IMR-90 (cell line): Measurements from ENCODE around the gene ARFGAP2. TPM values are rescaled to one million over a fixed set of nuclear protein-coding genes. Genes with fewer than 3 reads are reported as not detected.
A peak's percentile ranks its signal among the peaks of the same experiment; 100 is the strongest.

ENCODE experiments used
- ATAC-seq: fragments of 200-7000 bp; cut with Tn5 transposase; 2 replicates; pipeline ENCODE4 v1.9.1; 2020; ENCODE audit warnings: low read depth, mild to moderate bottlenecking, moderate library complexity
- BruUV-seq: library from RNA; stranded (reverse); fragments of 400-500 nt; replicated peaks from 2 replicates; lab custom pipeline; 2021; lab: Mats Ljungman, UMichigan
- CTCF ChIA-PET: fragments of 300-600 bp; formaldehyde crosslinking; extraction: SDS; loops from one replicate; lab custom pipeline; 2021; ENCODE audit warnings: antibody characterized with exemption; lab: Yijun Ruan, JAX
- POLR2A ChIA-PET: fragments of 300-600 bp; sonication (Branson Sonifier 250); formaldehyde crosslinking; loops from one replicate; lab custom pipeline; 2022; ENCODE audit warnings: antibody characterized with exemption; ENCODE audit not compliant: unreplicated experiment; lab: Charles Lee
- DNase-seq: peaks from one replicate; pipeline ENCODE4 v3.0.0; 2013
- H2AFZ ChIP-seq: replicated peaks from 2 replicates; pipeline ENCODE3; 2013; ENCODE audit warnings: low read length, mild to moderate bottlenecking; ENCODE audit not compliant: poor library complexity
- H2AK5ac ChIP-seq: 2 replicates; pipeline ENCODE4 v1.6.1; 2013; ENCODE audit warnings: low read depth, low read length, inconsistent platforms
- H2AK9ac ChIP-seq: replicated peaks from 2 replicates; pipeline ENCODE3; 2013; ENCODE audit warnings: mild to moderate bottlenecking, low read depth, low read length, moderate library complexity; ENCODE audit not compliant: poor library complexity
- H2BK120ac ChIP-seq: 2 replicates; pipeline ENCODE4 v1.6.1; 2013; ENCODE audit warnings: low read depth, low read length, inconsistent platforms
- H2BK15ac ChIP-seq: 3 replicates; pipeline ENCODE4 v1.6.1; 2013; ENCODE audit warnings: low read depth, low read length, inconsistent platforms
- H2BK20ac ChIP-seq: 2 replicates; pipeline ENCODE4 v1.6.1; 2013; ENCODE audit warnings: low read depth, mild to moderate bottlenecking, inconsistent platforms, low read length, moderate library complexity
- H2BK5ac ChIP-seq: 2 replicates; pipeline ENCODE4 v1.6.1; 2013; ENCODE audit warnings: mild to moderate bottlenecking, low read depth, low read length, inconsistent platforms; ENCODE audit not compliant: poor library complexity, severe bottlenecking
- H3K14ac ChIP-seq: replicated peaks from 2 replicates; pipeline ENCODE4 v1.6.1; 2013; ENCODE audit warnings: low read depth, low read length, inconsistent platforms
- H3K18ac ChIP-seq: 2 replicates; pipeline ENCODE4 v1.6.1; 2013; ENCODE audit warnings: low read depth, low read length, control low read depth
- H3K23ac ChIP-seq: 2 replicates; pipeline ENCODE4 v1.6.1; 2013; ENCODE audit warnings: low read depth, low read length, inconsistent platforms
- H3K27ac ChIP-seq: 2 replicates; pipeline ENCODE4 v1.5.1; 2013; ENCODE audit warnings: mild to moderate bottlenecking, control low read depth, low read length; ENCODE audit not compliant: insufficient read depth
- H3K27me3 ChIP-seq: 2 replicates; pipeline ENCODE4 v1.6.1; 2013; ENCODE audit warnings: low read length; ENCODE audit not compliant: control insufficient read depth, insufficient read depth
- H3K36me3 ChIP-seq: 2 replicates; pipeline ENCODE4 v1.6.1; 2013; ENCODE audit warnings: low read length, mixed read lengths; ENCODE audit not compliant: control insufficient read depth, insufficient read depth
- H3K4ac ChIP-seq: 2 replicates; pipeline ENCODE4 v1.6.1; 2013; ENCODE audit warnings: low read depth, low read length, inconsistent platforms
- H3K4me1 ChIP-seq: 2 replicates; pipeline ENCODE4 v1.6.1; 2013; ENCODE audit warnings: low read length, mixed read lengths; ENCODE audit not compliant: control insufficient read depth, insufficient read depth
- H3K4me2 ChIP-seq: 2 replicates; pipeline ENCODE4 v1.6.1; 2013; ENCODE audit warnings: low read depth, mild to moderate bottlenecking, control low read depth, low read length, moderate library complexity
- H3K4me3 ChIP-seq: 2 replicates; pipeline ENCODE4 v1.5.1; 2013; ENCODE audit warnings: low read depth, mild to moderate bottlenecking, control low read depth, low read length, moderate library complexity; ENCODE audit not compliant: insufficient read depth
- H3K56ac ChIP-seq: 2 replicates; pipeline ENCODE4 v1.6.1; 2013; ENCODE audit warnings: low read length, inconsistent platforms; ENCODE audit not compliant: insufficient read depth; ENCODE audit errors: extremely low read depth
- H3K79me1 ChIP-seq, 2 experiments: 2 replicates each; pipeline ENCODE4 v1.6.1; 2013; ENCODE audit warnings: low read length in 2 of 2, inconsistent platforms in 1 of 2, low read depth in 1 of 2
- H3K9ac ChIP-seq: 2 replicates; pipeline ENCODE4 v1.6.1; 2013; ENCODE audit warnings: low read depth, low read length, control low read depth
- H3K9me1 ChIP-seq: 2 replicates; pipeline ENCODE4 v1.6.1; 2013; ENCODE audit warnings: low read length, inconsistent platforms; ENCODE audit not compliant: insufficient read depth
- H3K9me3 ChIP-seq: 2 replicates; pipeline ENCODE4 v1.6.1; 2013; ENCODE audit warnings: low read length; ENCODE audit not compliant: control insufficient read depth, insufficient read depth
- H4K20me1 ChIP-seq: 2 replicates; pipeline ENCODE4 v1.6.1; 2013; ENCODE audit warnings: low read length, inconsistent platforms; ENCODE audit not compliant: insufficient read depth
- H4K5ac ChIP-seq: 2 replicates; pipeline ENCODE4 v1.6.1; 2013; ENCODE audit warnings: mild to moderate bottlenecking, low read depth, low read length, control low read depth
- H4K8ac ChIP-seq, 2 experiments: 2 replicates each; pipeline ENCODE4 v1.6.1; 2013; ENCODE audit warnings: low read depth in 2 of 2, low read length in 2 of 2, control low read depth in 1 of 2, inconsistent platforms in 1 of 2
- H4K91ac ChIP-seq: 2 replicates; pipeline ENCODE4 v1.6.1; 2013; ENCODE audit warnings: low read depth, low read length, inconsistent platforms; ENCODE audit not compliant: insufficient read depth
- BHLHE40 ChIP-seq: fragments of 150-350 bp; IDR thresholded peaks from 2 replicates; pipeline ENCODE4 v1.6.1; 2016; ENCODE audit warnings: mild to moderate bottlenecking, low read depth, low read length
- CEBPB ChIP-seq: IDR thresholded peaks from 2 replicates; pipeline ENCODE4 v1.6.1; 2012; ENCODE audit warnings: low read depth, low read length, improper control_type of control experiment
- CHD1 ChIP-seq: IDR thresholded peaks from 2 replicates; pipeline ENCODE4 v1.6.1; 2012; ENCODE audit warnings: low read depth, low read length, improper control_type of control experiment
- CTCF ChIP-seq: conservative IDR thresholded peaks from 2 replicates; pipeline ENCODE4 v1.5.1; 2012; ENCODE audit warnings: mild to moderate bottlenecking, low read depth, low read length, improper control_type of control experiment
- ELK1 ChIP-seq: fragments of 150-350 bp; IDR thresholded peaks from 2 replicates; pipeline ENCODE4 v1.6.1; 2016; ENCODE audit warnings: low read depth, mild to moderate bottlenecking, low read length, moderate library complexity, borderline replicate concordance
- FOS ChIP-seq: fragments of 150-350 bp; IDR thresholded peaks from 2 replicates; pipeline ENCODE4 v1.6.1; 2016; ENCODE audit warnings: low read depth, low read length
- MAFK ChIP-seq: IDR thresholded peaks from 2 replicates; pipeline ENCODE4 v1.6.1; 2012; ENCODE audit warnings: low read depth, low read length, improper control_type of control experiment
- MAZ ChIP-seq: IDR thresholded peaks from 2 replicates; pipeline ENCODE4 v1.6.1; 2012; ENCODE audit warnings: low read depth, mild to moderate bottlenecking, low read length, improper control_type of control experiment, moderate library complexity, borderline replicate concordance
- MXI1 ChIP-seq: IDR thresholded peaks from 2 replicates; pipeline ENCODE4 v1.6.1; 2012; ENCODE audit warnings: low read depth, mild to moderate bottlenecking, low read length, moderate library complexity, borderline replicate concordance
- NFE2L2 ChIP-seq: fragments of 150-350 bp; IDR thresholded peaks from 2 replicates; pipeline ENCODE4 v1.6.1; 2016; ENCODE audit warnings: low read depth, mild to moderate bottlenecking, low read length
- POLR2A ChIP-seq: IDR thresholded peaks from 2 replicates; pipeline ENCODE4 v1.6.1; 2012; ENCODE audit warnings: mild to moderate bottlenecking, low read depth, low read length
- RAD21 ChIP-seq: IDR thresholded peaks from 2 replicates; pipeline ENCODE4 v1.6.1; 2012; ENCODE audit warnings: low read length, improper control_type of control experiment
- RCOR1 ChIP-seq: IDR thresholded peaks from 2 replicates; pipeline ENCODE4 v1.6.1; 2012; ENCODE audit warnings: mild to moderate bottlenecking, low read length, improper control_type of control experiment; ENCODE audit not compliant: insufficient replicate concordance
- RFX5 ChIP-seq: IDR thresholded peaks from 2 replicates; pipeline ENCODE4 v1.8.0; 2012; ENCODE audit warnings: low read depth, mild to moderate bottlenecking, low read length, moderate library complexity
- SMC3 ChIP-seq: fragments of 150-350 bp; IDR thresholded peaks from 2 replicates; pipeline ENCODE4 v1.6.1; 2016; ENCODE audit warnings: low read depth, mild to moderate bottlenecking, antibody characterized with exemption, low read length, moderate library complexity
- USF2 ChIP-seq: fragments of 150-350 bp; IDR thresholded peaks from 2 replicates; pipeline ENCODE4 v1.6.1; 2017; ENCODE audit warnings: mild to moderate bottlenecking, antibody characterized with exemption, low read length, low read depth
- WGBS, 2 experiments: methylation state at CpG; one replicate each; pipeline versions ENCODE4 v1.1.5 to v1.1.7; 2013; ENCODE audit warnings: missing lambda C conversion rate in 2 of 2; ENCODE audit not compliant: insufficient read length in 1 of 2; ENCODE audit errors: extremely low coverage in 2 of 2; 5-methylcytosine and 5-hydroxymethylcytosine counted together
- dilution Hi-C: fragments of 300-500 bp; cut with HindIII; formaldehyde crosslinking; loops from one replicate; pipeline ENCODE4 v1.14.3; 2018; ENCODE audit warnings: low sequenced_read_pairs; ENCODE audit not compliant: unreplicated experiment
- in situ Hi-C: fragments of 300-500 bp; cut with MboI; formaldehyde crosslinking; loops from 3 replicates; pipeline ENCODE4 v1.14.3; 2019; ENCODE audit warnings: low sequenced_read_pairs, inconsistent platforms, mixed read lengths
- intact Hi-C: fragments of 100-400 bp; cut with micrococcal nuclease; formaldehyde crosslinking; loops from 2 replicates; pipeline ENCODE4 v1.10.0; 2022
- polyA plus RNA-seq, 3 experiments: library from polyadenylated mRNA; depleted of rRNA; stranded (reverse); fragments of >200 nt; gene quantifications; 2 replicates each; pipeline ENCODE4 v1.2.3, GENCODE V29; 2012; ENCODE audit warnings: low replicate concordance in 1 of 3
- total RNA-seq: library from RNA; depleted of rRNA; stranded (reverse); fragments of >200 nt; gene quantifications from 2 replicates; pipeline ENCODE4 v1.2.3, GENCODE V29; 2012

ARFGAP2 gene
- total and polyA plus RNA-seq, 2 of the 4 experiments (the other 2 are of a cell fraction), result 54.7 to 87.8 TPM

GRCh38 chr11:47178316-47178715 is 1.6 kb upstream of the ARFGAP2 start:
- intact Hi-C loops (no loop called here), dilution Hi-C loops (no loop called here), in situ Hi-C loops (loop anchor here (5.0 kb wide), 1 partner anchor 84 kb away; no protein-coding TSS in a partner anchor)
- Histone ChIP-seq H3K56ac (no peak overlapping the region), H3K4me1 (peaks cover 9% of the 10 kb centered on the region), H3K9me3 (no peaks in the 10 kb centered on the region), H3K9ac (no peak overlapping the region), H4K5ac (no peak overlapping the region), H2BK120ac (no peak overlapping the region), H3K4me2 (no peak overlapping the region), H3K14ac (no peak overlapping the region), H2BK5ac (no peak overlapping the region), H4K91ac (no peak overlapping the region), H3K4ac (no peak overlapping the region; the same call in 1 of the 2 replicates), H3K18ac (no peak overlapping the region), H3K79me1 (peaks cover 8 to 42% of the 10 kb centered on the region in 2 experiments), H2AK5ac (no peak overlapping the region; the same call in 1 of the 2 replicates), H2AFZ (peak overlapping the region; percentile 96), H3K27ac (no peak overlapping the region), H3K9me1 (0 out of 2 replicates have a peak, but pooled peaks cover 3% of the 10 kb centered on the region), H2BK20ac (no peak overlapping the region), H3K4me3 (no peak overlapping the region), H2AK9ac (peak overlapping the region; percentile 94), H3K27me3 (no peaks in the 10 kb centered on the region), H3K36me3 (peaks cover 34% of the 10 kb centered on the region), H3K23ac (no peak overlapping the region), H4K20me1 (peaks cover 11% of the 10 kb centered on the region; the same call in 1 of the 2 replicates), H2BK15ac (no peak overlapping the region), H4K8ac (no peak overlapping the region)
- DNase-seq (no peak), ATAC-seq (no peak)
- BruUV-seq, result no TSS peak
- TF ChIP-seq BHLHE40 (no peak), USF2 (no peak), RFX5 (no peak), MXI1 (no peak), RCOR1 (no peak), MAFK (no peak), SMC3 (no peak), ELK1 (no peak), CTCF (no peak), POLR2A (no peak), CEBPB (no peak), FOS (no peak), NFE2L2 (no peak), CHD1 (no peak), MAZ (no peak), RAD21 (no peak)
- ChIA-PET CTCF (interaction anchor here (0.8 to 1.5 kb wide), 5 partner anchors 10 to 177 kb away, joined by 3 to 5 read pairs (median 4); no protein-coding TSS in a partner anchor), POLR2A (no interaction called here)
- WGBS, 2 experiments, result no CpG with 5 or more reads among the region's 11 CpGs
